T-helper 1 cell treated with Interleukin-12 subunit alpha and Interleukin-12 subunit beta and Interleukin-4 antibody, amounts not matched to agents 30 μg/mL and 1 μg/mL, for 36 hours (primary cell): ENCODE results near the gene IL36A.

ENCODE experiments used
- H3K27ac Mint-ChIP-seq: one replicate; pipeline ENCODE4 v1.8.0; 2021; ENCODE audit warnings: mild to moderate bottlenecking, mixed read lengths
- H3K27me3 Mint-ChIP-seq: one replicate; pipeline ENCODE4 v1.8.0; 2021; ENCODE audit warnings: low read depth, mixed read lengths
- H3K36me3 Mint-ChIP-seq: one replicate; pipeline ENCODE4 v1.8.0; 2021; ENCODE audit warnings: low read depth, mixed read lengths
- H3K4me1 Mint-ChIP-seq: one replicate; pipeline ENCODE4 v1.8.0; 2021; ENCODE audit warnings: low read depth, mixed read lengths
- H3K4me3 Mint-ChIP-seq: one replicate; pipeline ENCODE4 v1.8.0; 2021; ENCODE audit warnings: mild to moderate bottlenecking, moderate library complexity, mixed read lengths
- H3K9me3 Mint-ChIP-seq: one replicate; pipeline ENCODE4 v1.8.0; 2021; ENCODE audit warnings: mixed read lengths

IL36A gene

GRCh38 chr2:113050921-113051895, 45.9 kb downstream of the IL36A start:
- peaks cover 2% of the 10 kb centered on the region for H3K4me1 Mint-ChIP-seq
- peaks cover 16% of the 10 kb centered on the region for H3K27me3 Mint-ChIP-seq
- peaks cover 13% of the 10 kb centered on the region for H3K9me3 Mint-ChIP-seq
- peaks cover 3% of the 10 kb centered on the region for H3K36me3 Mint-ChIP-seq
- no peak overlapping the region for H3K4me3 Mint-ChIP-seq
- no peak overlapping the region for H3K27ac Mint-ChIP-seq

- Mint-ChIP-seq H3K9me3 (peaks cover 15% of the 10 kb centered on the region), H3K27me3 (peaks cover 11% of the 10 kb centered on the region), H3K36me3 (peaks cover 3% of the 10 kb centered on the region), H3K4me1 (peaks cover 2% of the 10 kb centered on the region), H3K4me3 (no peak within 1 kb of the TSS), H3K27ac (no peak within 1 kb of the TSS)
Observed at GRCh38 chr2:113052396-113052917, 47.2 kb downstream of the IL36A start, which contains the start of gene IL36B. Gene IL36B, minus strand, starts transcription at chr2:113052867.

GRCh38 chr2:113053666-113054065, 48.4 kb downstream of the IL36A start:
- no peak overlapping the region for H3K27ac Mint-ChIP-seq
- H3K36me3 Mint-ChIP-seq = peaks cover 3% of the 10 kb centered on the region
- no peak overlapping the region for H3K4me3 Mint-ChIP-seq
- peaks cover 2% of the 10 kb centered on the region for H3K4me1 Mint-ChIP-seq
- peaks cover 15% of the 10 kb centered on the region for H3K9me3 Mint-ChIP-seq
- H3K27me3 Mint-ChIP-seq = peaks cover 9% of the 10 kb centered on the region

GRCh38 chr2:113054066-113054465, 48.8 kb downstream of the IL36A start:
- Mint-ChIP-seq H3K4me1 (peaks cover 2% of the 10 kb centered on the region), H3K36me3 (peaks cover 3% of the 10 kb centered on the region), H3K9me3 (peaks cover 15% of the 10 kb centered on the region), H3K27me3 (peaks cover 7% of the 10 kb centered on the region), H3K27ac (no peak overlapping the region), H3K4me3 (no peak overlapping the region)

GRCh38 chr2:113056521-113056920, 51.3 kb downstream of the IL36A start:
- peaks cover 15% of the 10 kb centered on the region for H3K9me3 Mint-ChIP-seq
- H3K4me3 Mint-ChIP-seq = no peak overlapping the region
- no peak overlapping the region for H3K27ac Mint-ChIP-seq
- H3K27me3 Mint-ChIP-seq = peaks cover 3% of the 10 kb centered on the region
- H3K36me3 Mint-ChIP-seq = peaks cover 3% of the 10 kb centered on the region
- peaks cover 2% of the 10 kb centered on the region for H3K4me1 Mint-ChIP-seq

GRCh38 chr2:113057117-113057516, 51.9 kb downstream of the IL36A start:
- H3K4me3 Mint-ChIP-seq = no peak overlapping the region
- no peak overlapping the region for H3K27ac Mint-ChIP-seq
- peaks cover 3% of the 10 kb centered on the region for H3K36me3 Mint-ChIP-seq
- peaks cover 3% of the 10 kb centered on the region for H3K27me3 Mint-ChIP-seq
- peaks cover 2% of the 10 kb centered on the region for H3K4me1 Mint-ChIP-seq
- H3K9me3 Mint-ChIP-seq = peaks cover 15% of the 10 kb centered on the region
